ENCODE measurements around the gene SF3B4. TPM values are rescaled to one million over a fixed set of nuclear protein-coding genes. Genes with fewer than 3 reads are reported as not detected.
A peak's percentile ranks its signal among the peaks of the same experiment; 100 is the strongest.
"Not testable (repeated sequence)": the region's sequence is repeated elsewhere in the genome, so short reads cannot be mapped to it uniquely, and the experiment has no call there.

The SF3B4 gene
- total and polyA plus RNA-seq, 2 donors (not counting 1 experiment from before 2014, with no cell fraction given): 22.6 to 60.1 TPM

- no peaks in the 10 kb centered on the region for H3K9me3 Mint-ChIP-seq (ENCODE audit: insufficient read depth)
- H3K4me2 ChIP-seq (replicated peaks; ENCODE audit: low read depth, low read length, poor library complexity, severe bottlenecking): peak overlapping the region; percentile 91
- ATAC-seq (ENCODE audit: low read depth) (peak; percentile 73), DNase-seq (peak; percentile 98)
- H4K20me1 ChIP-seq (ENCODE audit: control insufficient read depth, insufficient read depth, low read length, poor library complexity, severe bottlenecking): peaks cover 29% of the 10 kb centered on the region
- peak overlapping the region; percentile 89 to 94 for H3K27ac ChIP-seq (ENCODE audit: low read length in 2 of 2)
- H3K27me3 Mint-ChIP-seq: no peaks in the 10 kb centered on the region
- WGBS (ENCODE audit: insufficient coverage): 0% methylated on average over 53 of the region's 62 CpGs
- peak overlapping the region; percentile 84 to 97 (median 92) for H3K4me3 ChIP-seq (ENCODE audit: control extremely low read depth in 1 of 5, extremely low read depth in 1 of 5, insufficient read depth in 1 of 5, low read depth in 2 of 5, low read length in 4 of 5)
- no peak for TF ChIP-seq CTCF (IDR thresholded peaks at IDR 0.05)
- no peak for TF ChIP-seq EZH2 (IDR thresholded peaks at IDR 0.05; ENCODE audit: borderline replicate concordance, insufficient read depth, low read depth, low read length, poor library complexity, severe bottlenecking)
- H3K4me1 ChIP-seq (ENCODE audit: control insufficient read depth in 2 of 2, insufficient read depth in 2 of 2, low read length in 2 of 2): peaks cover 23 to 33% of the 10 kb centered on the region in 2 donors
- H3K27ac Mint-ChIP-seq: no peak overlapping the region
- peaks cover 38% of the 10 kb centered on the region for H3K79me2 ChIP-seq (ENCODE audit: control insufficient read depth, insufficient read depth, low read length)
- ChIA-PET CTCF (interaction anchor here (0.7 to 2.5 kb wide), 5 partner anchors 41 to 301 kb away, joined by 4 to 14 read pairs (median 8); partner anchors contain the start of gene SF3B4), POLR2A (interaction anchor here (0.6 to 4.9 kb wide), 23 partner anchors 9 to 1395 kb away, joined by 3 to 51 read pairs (median 5); partner anchors contain the start of genes APH1A, BOLA1, FALEC and MCL1)
- H3K9ac ChIP-seq (ENCODE audit: low read length): peak overlapping the region; percentile 83
- peak overlapping the region; percentile 30 for H2AFZ ChIP-seq (ENCODE audit: insufficient read depth, low read depth, low read length, poor library complexity, severe bottlenecking)
- intact Hi-C loops (cut with micrococcal nuclease): no loop called here
- peaks cover 0 to 4% of the 10 kb centered on the region in 2 experiments for H3K36me3 ChIP-seq (replicated peaks in 1 of 2; ENCODE audit: control extremely low read depth in 1 of 2, control insufficient read depth in 1 of 2, extremely low read depth in 1 of 2, insufficient read depth in 2 of 2, low read length in 1 of 2)
- H3K27me3 ChIP-seq (replicated peaks in 1 of 4; ENCODE audit: control extremely low read depth in 1 of 4, control insufficient read depth in 3 of 4, insufficient read depth in 4 of 4, low read length in 3 of 4): no peaks in the 10 kb centered on the region
- peaks cover 11% of the 10 kb centered on the region for H3K4me1 Mint-ChIP-seq
- no peak overlapping the region for H3K4me3 Mint-ChIP-seq
- peaks cover 0 to 5% (median 0%) of the 10 kb centered on the region in 3 donors for H3K9me3 ChIP-seq (ENCODE audit: control extremely low read depth in 1 of 3, control insufficient read depth in 2 of 3, insufficient read depth in 1 of 3, low read length in 2 of 3)
These were observed 41.0 kb downstream of the SF3B4 start for GRCh38 chr1:149886396-149887195.

GRCh38 chr1:149886121-149886395 lies 41.5 kb downstream of the SF3B4 start:
- ATAC-seq (ENCODE audit: low read depth); DNase-seq; H3K36me3 ChIP-seq (replicated peaks in 1 of 2; ENCODE audit: control extremely low read depth in 1 of 2, control insufficient read depth in 1 of 2, extremely low read depth in 1 of 2, insufficient read depth in 2 of 2, low read length in 1 of 2); H3K9me3 Mint-ChIP-seq (ENCODE audit: insufficient read depth); H3K9me3 ChIP-seq (ENCODE audit: control extremely low read depth in 1 of 3, control insufficient read depth in 2 of 3, insufficient read depth in 1 of 3, low read length in 2 of 3); H3K4me3 Mint-ChIP-seq; H3K27me3 ChIP-seq (replicated peaks in 1 of 4; ENCODE audit: control extremely low read depth in 1 of 4, control insufficient read depth in 3 of 4, insufficient read depth in 4 of 4, low read length in 3 of 4); H3K27ac Mint-ChIP-seq; intact Hi-C loops (cut with micrococcal nuclease); H2AFZ ChIP-seq (ENCODE audit: insufficient read depth, low read depth, low read length, poor library complexity, severe bottlenecking); H3K27me3 Mint-ChIP-seq: not testable (repeated sequence)
- H3K4me3 ChIP-seq (ENCODE audit: control extremely low read depth in 1 of 5, extremely low read depth in 1 of 5, insufficient read depth in 1 of 5, low read depth in 2 of 5, low read length in 4 of 5): peak overlapping the region; percentile 81 to 97 (median 84)
- ChIA-PET POLR2A (interaction anchor here (0.6 to 4.9 kb wide), 12 partner anchors 9 to 1441 kb away, joined by 3 to 51 read pairs (median 10); partner anchors contain the start of genes APH1A, BOLA1 and SF3B4), CTCF (interaction anchor here (0.7 to 2.5 kb wide), 2 partner anchors 42 to 301 kb away, joined by 4 to 14 read pairs; no protein-coding TSS in a partner anchor)
- H3K27ac ChIP-seq (ENCODE audit: low read length in 2 of 2): peak overlapping the region; percentile 86 to 89
- WGBS (ENCODE audit: insufficient coverage): 0% methylated on average over 9 of the region's 19 CpGs
- H3K9ac ChIP-seq (ENCODE audit: low read length): peak overlapping the region; percentile 83
- peaks cover 12% of the 10 kb centered on the region for H3K4me1 Mint-ChIP-seq
- H4K20me1 ChIP-seq (ENCODE audit: control insufficient read depth, insufficient read depth, low read length, poor library complexity, severe bottlenecking): peaks cover 29% of the 10 kb centered on the region
- peaks cover 23 to 33% of the 10 kb centered on the region in 2 donors for H3K4me1 ChIP-seq (ENCODE audit: control insufficient read depth in 2 of 2, insufficient read depth in 2 of 2, low read length in 2 of 2)
- H3K4me2 ChIP-seq (replicated peaks; ENCODE audit: low read depth, low read length, poor library complexity, severe bottlenecking): peak overlapping the region; percentile 91
- H3K79me2 ChIP-seq (ENCODE audit: control insufficient read depth, insufficient read depth, low read length): peaks cover 39% of the 10 kb centered on the region

All from B cell (primary cell).